Smooth muscle cell (in vitro differentiated cells): Measurements from ENCODE around the gene SYNDIG1. TPM values are rescaled to one million over a fixed set of nuclear protein-coding genes. Genes with fewer than 3 reads are reported as not detected.

ENCODE experiments used
- DNase-seq: peaks from one replicate; lab custom pipeline; 2025; ENCODE audit not compliant: unreplicated experiment; lab: John Stamatoyannopoulos, UW
- H2AFZ ChIP-seq: fragments of 200-600 bp; sonication (generic); 2 replicates; pipeline ENCODE4 v1.6.0; 2016; ENCODE audit warnings: antibody characterized with exemption, low read depth, mild to moderate bottlenecking
- H3F3A ChIP-seq: fragments of 200-600 bp; sonication (generic); 2 replicates; pipeline ENCODE4 v1.6.0; 2017; ENCODE audit warnings: antibody characterized with exemption, low read depth
- H3K27ac ChIP-seq: fragments of 200-600 bp; sonication (generic); 2 replicates; pipeline ENCODE4 v1.5.1; 2016; ENCODE audit warnings: low read depth, mild to moderate bottlenecking
- H3K27me3 ChIP-seq: fragments of 200-600 bp; sonication (generic); 2 replicates; pipeline ENCODE4 v1.6.1; 2016; ENCODE audit warnings: low read depth, mild to moderate bottlenecking
- H3K36me3 ChIP-seq: fragments of 200-600 bp; sonication (generic); 2 replicates; pipeline ENCODE4 v1.5.1; 2016; ENCODE audit warnings: low read depth
- H3K4me1 ChIP-seq: fragments of 200-600 bp; sonication (generic); 2 replicates; pipeline ENCODE4 v1.5.1; 2016; ENCODE audit warnings: low read depth
- H3K4me2 ChIP-seq: fragments of 200-600 bp; sonication (generic); 2 replicates; pipeline ENCODE4 v1.6.0; 2016; ENCODE audit warnings: mild to moderate bottlenecking
- H3K4me3 ChIP-seq: fragments of 200-600 bp; sonication (generic); 2 replicates; pipeline ENCODE4 v1.5.1; 2016; ENCODE audit warnings: mild to moderate bottlenecking
- H3K79me2 ChIP-seq: fragments of 200-600 bp; sonication (generic); 2 replicates; pipeline ENCODE4 v1.6.0; 2016; ENCODE audit warnings: low read depth, mild to moderate bottlenecking
- H3K9ac ChIP-seq: fragments of 200-600 bp; sonication (generic); 2 replicates; pipeline ENCODE4 v1.6.0; 2016; ENCODE audit warnings: low read depth
- H3K9me3 ChIP-seq: fragments of 200-600 bp; sonication (generic); replicated peaks from 2 replicates; pipeline ENCODE4 v1.5.1; 2016; ENCODE audit warnings: low read depth
- H4K20me1 ChIP-seq: fragments of 200-600 bp; sonication (generic); 2 replicates; pipeline ENCODE4 v1.6.0; 2016; ENCODE audit warnings: low read depth
- WGBS: methylation state at CpG from one replicate; pipeline ENCODE4 v1.1.7; 2016; ENCODE audit warnings: low lambda C conversion rate; 5-methylcytosine and 5-hydroxymethylcytosine counted together
- polyA plus RNA-seq: library from polyadenylated mRNA; unstranded; fragments of >200 nt; fragmentation: Nextera tagmentation; extraction: Ambion mirVana; gene quantifications from 2 replicates; pipeline ENCODE4 v1.2.1, GENCODE V29; 2016
- total RNA-seq: library from RNA; depleted of rRNA; stranded (reverse); fragments of >200 nt; gene quantifications from 2 replicates; pipeline ENCODE4 v1.2.3, GENCODE V29; 2014
- TF ChIP-seq, protein P1 (sequence below): fragments of 200-600 bp; sonication (generic); IDR thresholded peaks from 2 replicates; pipeline ENCODE4 v1.5.1; 2017; ENCODE audit warnings: borderline replicate concordance, mild to moderate bottlenecking, antibody characterized with exemption; ENCODE audit not compliant: insufficient read depth, poor library complexity, severe bottlenecking

SYNDIG1 gene
- total and polyA plus RNA-seq, 2 experiments from 2014 or later, result 1.8 to 2.2 TPM

DNA sequence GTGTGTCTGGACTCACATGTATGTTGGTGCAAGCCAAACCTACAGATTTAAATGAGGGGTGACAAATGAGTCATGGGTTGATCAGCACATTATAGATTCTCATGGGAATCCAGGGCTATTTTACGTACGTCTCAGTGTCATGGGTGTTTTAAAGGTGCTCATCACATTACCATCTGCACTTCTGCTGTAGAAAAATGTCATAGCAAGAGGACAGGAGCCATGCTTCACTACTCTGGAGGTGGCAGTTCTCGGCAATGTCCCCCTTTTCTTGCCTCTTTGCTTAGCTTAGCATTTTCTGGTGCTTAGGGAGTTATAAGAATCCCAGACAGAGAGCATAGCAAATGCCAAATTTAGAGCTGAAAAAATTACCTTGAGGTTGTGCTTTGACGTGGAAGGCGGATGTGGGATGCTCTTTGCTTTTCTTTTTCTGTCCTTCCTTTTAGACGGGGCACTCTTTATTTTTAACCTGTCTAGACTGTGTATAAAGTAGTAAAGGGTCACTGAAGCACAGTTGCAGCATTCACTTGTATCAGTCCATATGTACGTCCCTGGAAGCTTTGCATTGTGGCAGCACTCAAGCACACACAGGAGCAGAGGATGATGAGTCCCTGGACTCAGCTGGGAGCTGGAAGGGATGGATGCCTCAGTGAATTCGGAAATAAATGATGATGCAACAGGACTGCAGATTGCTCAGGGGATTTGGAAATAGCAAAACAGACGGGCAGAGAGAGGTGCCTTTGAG, 139.7 kb downstream of the SYNDIG1 start:
- TF ChIP-seq, protein P1, sequence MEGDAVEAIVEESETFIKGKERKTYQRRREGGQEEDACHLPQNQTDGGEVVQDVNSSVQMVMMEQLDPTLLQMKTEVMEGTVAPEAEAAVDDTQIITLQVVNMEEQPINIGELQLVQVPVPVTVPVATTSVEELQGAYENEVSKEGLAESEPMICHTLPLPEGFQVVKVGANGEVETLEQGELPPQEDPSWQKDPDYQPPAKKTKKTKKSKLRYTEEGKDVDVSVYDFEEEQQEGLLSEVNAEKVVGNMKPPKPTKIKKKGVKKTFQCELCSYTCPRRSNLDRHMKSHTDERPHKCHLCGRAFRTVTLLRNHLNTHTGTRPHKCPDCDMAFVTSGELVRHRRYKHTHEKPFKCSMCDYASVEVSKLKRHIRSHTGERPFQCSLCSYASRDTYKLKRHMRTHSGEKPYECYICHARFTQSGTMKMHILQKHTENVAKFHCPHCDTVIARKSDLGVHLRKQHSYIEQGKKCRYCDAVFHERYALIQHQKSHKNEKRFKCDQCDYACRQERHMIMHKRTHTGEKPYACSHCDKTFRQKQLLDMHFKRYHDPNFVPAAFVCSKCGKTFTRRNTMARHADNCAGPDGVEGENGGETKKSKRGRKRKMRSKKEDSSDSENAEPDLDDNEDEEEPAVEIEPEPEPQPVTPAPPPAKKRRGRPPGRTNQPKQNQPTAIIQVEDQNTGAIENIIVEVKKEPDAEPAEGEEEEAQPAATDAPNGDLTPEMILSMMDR, result no peak
- no peaks in the 10 kb centered on the region for H3K27me3 ChIP-seq
- H3K4me1 ChIP-seq, result peaks cover 6% of the 10 kb centered on the region
- H3K79me2 ChIP-seq, result no peaks in the 10 kb centered on the region
- no peak overlapping the region for H2AFZ ChIP-seq
- no peak overlapping the region for H3K9ac ChIP-seq
- 78% methylated on average over 9 of the region's 9 CpGs for WGBS
- H3K4me2 ChIP-seq, result no peak overlapping the region
- no peaks in the 10 kb centered on the region for H4K20me1 ChIP-seq
- no peak overlapping the region for H3K4me3 ChIP-seq
- no peaks in the 10 kb centered on the region for H3F3A ChIP-seq
- H3K36me3 ChIP-seq, result no peaks in the 10 kb centered on the region
- no peak for DNase-seq
- H3K27ac ChIP-seq, result no peak overlapping the region
- no peaks in the 10 kb centered on the region for H3K9me3 ChIP-seq

DNA sequence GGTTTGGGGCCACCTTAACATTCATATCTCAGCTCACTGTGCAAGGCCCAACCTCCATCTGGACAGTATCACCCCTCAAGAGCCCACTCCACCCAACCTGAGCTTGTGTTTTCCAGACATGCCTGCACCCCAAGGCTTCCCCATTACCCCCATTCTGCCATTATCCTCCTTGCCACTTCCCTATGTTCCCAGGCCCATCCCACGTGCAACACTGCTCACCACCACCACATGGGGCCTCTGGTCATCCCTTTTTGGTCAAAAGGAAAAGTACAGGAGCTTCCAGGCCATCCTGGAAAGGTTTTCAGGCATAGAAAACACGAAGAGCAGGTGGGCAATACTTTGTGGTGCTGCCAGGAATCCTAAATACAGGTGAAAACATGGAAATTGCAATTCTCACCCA, 140.3 kb downstream of the SYNDIG1 start:
- H4K20me1 ChIP-seq, result no peaks in the 10 kb centered on the region
- no peak overlapping the region for H3K4me3 ChIP-seq
- DNase-seq, result no peak
- H3K9ac ChIP-seq, result no peak overlapping the region
- H3K27me3 ChIP-seq, result no peaks in the 10 kb centered on the region
- TF ChIP-seq, protein P1, result no peak
- no peaks in the 10 kb centered on the region for H3K9me3 ChIP-seq
- no peaks in the 10 kb centered on the region for H3K79me2 ChIP-seq
- peaks cover 6% of the 10 kb centered on the region for H3K4me1 ChIP-seq
- H3K36me3 ChIP-seq, result no peaks in the 10 kb centered on the region
- H2AFZ ChIP-seq, result no peak overlapping the region
- whole genome bisulfite sequencing, result 69% methylated on average over 2 of the region's 2 CpGs
- no peak overlapping the region for H3K27ac ChIP-seq
- no peak overlapping the region for H3K4me2 ChIP-seq
- no peaks in the 10 kb centered on the region for H3F3A ChIP-seq

DNA sequence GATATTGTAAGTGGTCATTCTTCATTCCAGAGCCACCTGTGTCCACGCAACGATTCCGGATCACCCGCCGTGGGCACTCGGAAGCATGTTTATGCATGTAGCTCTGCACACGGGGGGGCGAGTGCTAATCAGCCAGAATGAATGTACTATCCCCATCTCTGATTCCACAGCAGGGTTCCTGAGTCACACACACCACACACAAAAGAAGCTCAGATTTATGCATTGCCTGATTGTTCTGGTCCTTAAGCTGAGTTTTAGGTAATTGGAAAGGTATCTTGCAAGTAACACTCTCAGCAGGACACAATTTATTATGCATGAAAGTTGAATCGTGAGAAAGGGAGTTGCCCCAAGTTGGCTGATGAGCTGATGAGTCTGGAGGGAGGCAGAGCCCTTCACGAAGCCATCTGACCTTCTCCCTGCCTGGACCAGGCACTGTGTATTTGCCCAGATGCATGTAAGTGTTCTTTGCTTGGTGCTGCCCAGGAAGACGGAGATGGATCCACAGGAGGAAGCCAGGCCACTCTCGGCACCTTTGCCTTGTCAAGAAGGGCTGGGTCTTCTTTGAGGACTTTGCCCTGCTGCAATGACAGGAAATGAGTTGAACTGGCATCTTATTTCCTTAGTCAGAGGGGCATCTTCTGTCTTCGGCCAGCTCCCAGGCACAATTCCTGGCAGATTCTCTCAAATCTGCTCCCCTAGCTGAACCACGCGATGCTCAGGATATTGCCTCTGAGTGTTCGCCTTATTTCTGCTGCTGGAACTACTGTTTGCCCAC, 141.1 kb downstream of the SYNDIG1 start:
- WGBS, result 75% methylated on average over 16 of the region's 16 CpGs
- no peak overlapping the region for H3K27ac ChIP-seq

More for the DNA sequence above, 141.1 kb downstream of the SYNDIG1 start:
- Histone ChIP-seq H3K4me2 (no peak overlapping the region), H3K79me2 (no peaks in the 10 kb centered on the region), H4K20me1 (no peaks in the 10 kb centered on the region), H3K4me1 (peaks cover 6% of the 10 kb centered on the region), H3K27me3 (no peaks in the 10 kb centered on the region), H3K9ac (no peak overlapping the region), H3K9me3 (no peaks in the 10 kb centered on the region), H2AFZ (no peak overlapping the region), H3K36me3 (no peaks in the 10 kb centered on the region), H3K4me3 (no peak overlapping the region), H3F3A (no peaks in the 10 kb centered on the region)
- TF ChIP-seq, protein P1, result no peak
- DNase-seq, result no peak
